Osteoblast (primary cell): ENCODE results near the gene RASGRP4. TPM values are rescaled to one million over a fixed set of nuclear protein-coding genes. Genes with fewer than 3 reads are reported as not detected.
A peak's percentile ranks its signal among the peaks of the same experiment; 100 is the strongest.

Experiments used
- DNase-seq: peaks from one replicate; pipeline ENCODE4 v3.0.0; 2011; ENCODE audit warnings: low spot score, mixed read lengths; ENCODE audit not compliant: insufficient read length; ENCODE audit errors: missing footprints
- H2AFZ ChIP-seq: 2 replicates; pipeline ENCODE4 v1.6.0; 2011; ENCODE audit warnings: mild to moderate bottlenecking, low read length
- H3K27ac ChIP-seq: 2 replicates; pipeline ENCODE4 v1.5.1; 2011; ENCODE audit warnings: mild to moderate bottlenecking, low read depth, low read length, moderate library complexity
- H3K27me3 ChIP-seq: 2 replicates; pipeline ENCODE4 v1.6.0; 2012; ENCODE audit warnings: mild to moderate bottlenecking, control low read depth, inconsistent platforms, low read length, moderate library complexity; ENCODE audit not compliant: insufficient read depth
- H3K36me3 ChIP-seq: 2 replicates; pipeline ENCODE4 v1.5.1; 2011; ENCODE audit warnings: mild to moderate bottlenecking, low read length, control low read depth, moderate library complexity; ENCODE audit not compliant: insufficient read depth
- H3K4me1 ChIP-seq: 2 replicates; pipeline ENCODE4 v1.5.1; 2011; ENCODE audit warnings: mild to moderate bottlenecking, low read length, control low read depth, moderate library complexity; ENCODE audit not compliant: insufficient read depth
- H3K4me2 ChIP-seq: 2 replicates; pipeline ENCODE4 v1.6.0; 2011; ENCODE audit warnings: mild to moderate bottlenecking, low read length; ENCODE audit not compliant: insufficient read depth
- H3K4me3 ChIP-seq: fragments of 200-600 bp; sonication (generic); 3 replicates; pipeline ENCODE4 v1.5.1; 2012; ENCODE audit warnings: mild to moderate bottlenecking, low read length, inconsistent platforms; ENCODE audit not compliant: insufficient read depth
- H3K79me2 ChIP-seq: 2 replicates; pipeline ENCODE4 v1.6.0; 2012; ENCODE audit warnings: mild to moderate bottlenecking, low read length, control low read depth, inconsistent platforms; ENCODE audit not compliant: insufficient read depth
- H3K9me3 ChIP-seq: 2 replicates; pipeline ENCODE4 v1.5.1; 2011; ENCODE audit warnings: low read depth, low read length, control low read depth
- H4K20me1 ChIP-seq: 2 replicates; pipeline ENCODE4 v1.6.0; 2012; ENCODE audit warnings: mild to moderate bottlenecking, low read length, control low read depth; ENCODE audit not compliant: insufficient read depth
- total RNA-seq: library from RNA; depleted of rRNA; stranded (reverse); fragments of >200 nt; gene quantifications from 2 replicates; pipeline ENCODE4 v1.2.3, GENCODE V29; 2012
- TF ChIP-seq, protein P1 (sequence below): IDR thresholded peaks from 2 replicates; pipeline ENCODE4 v1.5.1; 2011; ENCODE audit warnings: mild to moderate bottlenecking, low read depth, low read length, moderate library complexity; ENCODE audit errors: extremely low read depth

The RASGRP4 gene
- total RNA-seq, 1 donor: not detected

- H3K4me3 ChIP-seq: no peak overlapping the region
- H3K9me3 ChIP-seq: no peaks in the 10 kb centered on the region
- H3K4me1 ChIP-seq: peaks cover 5% of the 10 kb centered on the region
- no peak overlapping the region for H3K27ac ChIP-seq
- no peak overlapping the region for H3K4me2 ChIP-seq
- TF ChIP-seq, protein P1, sequence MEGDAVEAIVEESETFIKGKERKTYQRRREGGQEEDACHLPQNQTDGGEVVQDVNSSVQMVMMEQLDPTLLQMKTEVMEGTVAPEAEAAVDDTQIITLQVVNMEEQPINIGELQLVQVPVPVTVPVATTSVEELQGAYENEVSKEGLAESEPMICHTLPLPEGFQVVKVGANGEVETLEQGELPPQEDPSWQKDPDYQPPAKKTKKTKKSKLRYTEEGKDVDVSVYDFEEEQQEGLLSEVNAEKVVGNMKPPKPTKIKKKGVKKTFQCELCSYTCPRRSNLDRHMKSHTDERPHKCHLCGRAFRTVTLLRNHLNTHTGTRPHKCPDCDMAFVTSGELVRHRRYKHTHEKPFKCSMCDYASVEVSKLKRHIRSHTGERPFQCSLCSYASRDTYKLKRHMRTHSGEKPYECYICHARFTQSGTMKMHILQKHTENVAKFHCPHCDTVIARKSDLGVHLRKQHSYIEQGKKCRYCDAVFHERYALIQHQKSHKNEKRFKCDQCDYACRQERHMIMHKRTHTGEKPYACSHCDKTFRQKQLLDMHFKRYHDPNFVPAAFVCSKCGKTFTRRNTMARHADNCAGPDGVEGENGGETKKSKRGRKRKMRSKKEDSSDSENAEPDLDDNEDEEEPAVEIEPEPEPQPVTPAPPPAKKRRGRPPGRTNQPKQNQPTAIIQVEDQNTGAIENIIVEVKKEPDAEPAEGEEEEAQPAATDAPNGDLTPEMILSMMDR: no peak
- H2AFZ ChIP-seq: no peak overlapping the region
- H3K27me3 ChIP-seq: peaks cover 54% of the 10 kb centered on the region
- H3K79me2 ChIP-seq: no peaks in the 10 kb centered on the region
- H4K20me1 ChIP-seq: peaks cover 5% of the 10 kb centered on the region
- no peaks in the 10 kb centered on the region for H3K36me3 ChIP-seq
- DNase-seq: no peak
Observed at GRCh38 chr19:38360351-38360750, 65.7 kb downstream of the RASGRP4 start.

DNA sequence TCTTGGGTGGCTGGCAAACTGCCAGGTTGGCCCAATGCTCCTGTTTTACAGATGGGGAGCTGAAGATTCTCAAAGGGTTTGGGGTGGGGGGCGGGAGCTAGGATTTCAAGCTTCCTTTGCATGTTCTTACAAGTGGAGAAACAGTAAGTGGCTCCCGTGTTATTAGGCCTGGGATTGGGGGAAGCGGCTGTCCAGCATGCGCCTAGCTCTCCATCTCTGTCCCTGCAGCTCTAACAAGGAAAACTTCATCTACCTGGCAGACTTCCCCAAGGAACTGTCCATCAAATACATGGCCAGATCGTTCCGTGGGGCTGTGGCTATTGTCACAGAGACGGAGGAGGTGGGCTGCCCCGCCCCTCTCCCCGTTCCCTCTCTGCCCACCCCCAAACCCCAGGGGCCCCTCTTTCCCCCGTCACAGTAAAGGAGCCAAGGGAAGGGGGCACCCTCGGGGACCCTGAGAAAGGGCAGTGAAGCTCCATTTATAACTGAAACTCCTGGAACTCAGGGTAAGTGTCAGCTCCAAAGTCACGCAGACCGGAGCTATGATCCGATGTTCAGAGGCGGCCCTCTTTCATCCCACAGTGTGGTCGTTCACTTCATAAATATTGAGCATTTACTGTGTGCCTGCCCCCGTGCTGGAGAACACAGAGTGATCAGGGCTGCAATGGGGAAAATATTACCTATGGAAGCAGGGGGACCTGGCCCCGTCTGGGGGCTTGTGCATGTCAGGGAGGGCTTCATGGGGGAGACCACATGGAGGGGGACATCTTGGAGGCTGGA, 66.6 kb downstream of the RASGRP4 start:
- Histone ChIP-seq H3K27me3 (peaks cover 58% of the 10 kb centered on the region), H3K4me2 (no peak overlapping the region), H3K79me2 (no peaks in the 10 kb centered on the region), H3K4me1 (peaks cover 5% of the 10 kb centered on the region), H3K27ac (no peak overlapping the region), H3K9me3 (no peaks in the 10 kb centered on the region), H4K20me1 (peaks cover 5% of the 10 kb centered on the region), H3K4me3 (no peak overlapping the region), H3K36me3 (no peaks in the 10 kb centered on the region), H2AFZ (no peak overlapping the region)
- TF ChIP-seq, protein P1: no peak
- DNase-seq: peak; percentile 23

Other genes with a start within 250 kb of the RASGRP4 start
- gene DPF1, start 202.0 kb downstream of the RASGRP4 start, total RNA-seq: 0.29 and 0.72 TPM in 2 replicates
- 0.72 and 1.2 TPM in 2 replicates for gene PPP1R14A, start 169.8 kb downstream of the RASGRP4 start, total RNA-seq
- 1.8 and 2.2 TPM in 2 replicates for gene SPINT2, start 161.6 kb downstream of the RASGRP4 start, total RNA-seq
- gene C19orf33, start 122.0 kb downstream of the RASGRP4 start, total RNA-seq: not detected in 2 replicates
- 55.0 and 58.9 TPM in 2 replicates for gene YIF1B, start 110.3 kb downstream of the RASGRP4 start, total RNA-seq
- 5.4 and 6.5 TPM in 2 replicates for gene KCNK6, start 106.4 kb downstream of the RASGRP4 start, total RNA-seq
- gene CATSPERG, start 90.4 kb downstream of the RASGRP4 start, total RNA-seq: 1.2 and 2.2 TPM in 2 replicates
- 285 and 299 TPM in 2 replicates for gene PSMD8, start 51.6 kb downstream of the RASGRP4 start, total RNA-seq
- gene GGN, start 38.2 kb downstream of the RASGRP4 start, total RNA-seq: 0.29 and 0.36 TPM in 2 replicates
- 1.8 and 2.2 TPM in 2 replicates for gene SPRED3, start 37.5 kb downstream of the RASGRP4 start, total RNA-seq
- gene FAM98C, start 23.1 kb downstream of the RASGRP4 start, total RNA-seq: 12.1 and 14.1 TPM in 2 replicates
- under 0.01 TPM in 2 replicates for gene RYR1, start 7.5 kb upstream of the RASGRP4 start, total RNA-seq
- under 0.01 and 0.72 TPM in 2 replicates for gene MAP4K1, start 191.7 kb upstream of the RASGRP4 start, total RNA-seq
- gene EIF3K, start 193.0 kb upstream of the RASGRP4 start, total RNA-seq: 210 and 317 TPM in 2 replicates
- 204 and 229 TPM in 2 replicates for gene ACTN4, start 221.4 kb upstream of the RASGRP4 start, total RNA-seq